SHP77 treated with DMSO at 0.1 percent for 48 hours (cell line): ENCODE results near the gene MON2.
"Not testable (repeated sequence)": the region's sequence is repeated elsewhere in the genome, so short reads cannot be mapped to it uniquely, and the experiment has no call there.

Experiments
- DNase-seq: peaks from one replicate; lab custom pipeline; 2025; lab: John Stamatoyannopoulos, UW

The MON2 gene

DNA sequence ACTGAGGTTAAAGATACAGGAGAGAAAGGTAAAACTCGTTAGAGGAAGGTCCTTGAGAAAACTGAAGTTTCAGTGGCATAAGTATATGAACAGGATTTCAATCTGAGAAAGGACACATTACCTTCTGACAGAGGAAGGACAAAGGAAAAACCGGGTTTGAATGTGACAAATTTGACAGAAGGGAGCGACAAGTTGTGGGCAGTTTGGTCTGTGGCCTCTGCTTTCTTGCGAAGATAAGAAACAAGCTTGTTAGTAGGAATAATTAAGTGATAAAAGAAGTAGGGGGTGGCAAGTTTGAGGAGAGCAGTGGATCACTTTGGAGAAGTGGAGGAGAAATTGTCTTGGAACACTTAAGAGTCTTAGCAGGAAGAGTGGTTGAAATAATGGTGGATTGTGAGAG, 5.1 kb downstream of the MON2 start:
- no peak for DNase-seq

DNA sequence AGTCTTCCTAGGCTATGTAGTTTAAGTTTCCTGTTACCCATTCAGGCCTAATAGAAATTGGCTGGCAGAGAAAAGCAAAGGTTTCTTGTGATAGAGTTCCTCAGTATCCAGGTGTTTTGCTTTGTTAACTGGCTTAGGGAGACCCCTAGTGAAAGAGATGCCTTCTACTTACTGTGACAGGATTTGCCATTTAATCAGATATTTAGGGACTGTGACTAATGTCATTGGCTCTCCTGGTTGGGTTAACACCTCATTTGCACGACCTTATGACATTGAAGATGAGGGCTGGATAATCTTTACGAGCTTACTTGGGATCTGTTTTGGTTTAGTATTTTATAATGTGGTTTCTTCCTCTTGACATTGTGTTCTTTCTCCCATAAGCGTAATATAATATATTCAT, 5.8 kb downstream of the MON2 start:
- DNase-seq = no peak

DNA sequence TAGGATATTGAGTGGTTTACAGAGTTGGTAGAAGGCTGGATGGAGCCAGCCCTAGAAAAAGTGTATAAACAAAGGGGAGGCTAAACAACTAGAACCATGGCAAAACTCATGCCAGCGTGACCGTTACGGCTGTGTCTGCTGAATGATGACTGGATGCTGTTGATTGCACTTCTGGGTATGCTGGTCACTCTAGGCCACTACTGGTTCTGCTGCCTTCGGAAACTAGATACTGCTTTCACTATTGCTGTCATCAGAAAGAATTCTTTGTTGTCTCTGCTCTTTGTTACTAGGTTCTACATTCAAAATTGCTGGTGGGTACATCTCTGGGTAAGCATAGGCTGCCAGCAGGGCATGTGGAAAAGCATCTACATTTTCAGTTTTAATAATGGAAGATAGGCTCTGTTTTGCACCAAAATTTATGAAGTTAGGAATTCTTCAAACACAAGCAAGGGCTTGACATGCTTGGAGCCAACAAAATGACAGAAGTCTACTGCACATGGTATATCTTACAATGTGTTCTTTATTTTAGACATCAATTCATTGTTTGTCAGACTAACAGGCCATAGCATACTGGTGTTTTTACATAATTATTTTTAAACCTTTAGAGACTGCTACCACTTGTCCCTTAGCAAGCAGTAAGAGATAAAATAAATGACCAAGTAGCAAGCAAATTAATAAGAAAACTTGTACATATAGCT, 15.4 kb downstream of the MON2 start:
- no peak for DNase-seq

DNA sequence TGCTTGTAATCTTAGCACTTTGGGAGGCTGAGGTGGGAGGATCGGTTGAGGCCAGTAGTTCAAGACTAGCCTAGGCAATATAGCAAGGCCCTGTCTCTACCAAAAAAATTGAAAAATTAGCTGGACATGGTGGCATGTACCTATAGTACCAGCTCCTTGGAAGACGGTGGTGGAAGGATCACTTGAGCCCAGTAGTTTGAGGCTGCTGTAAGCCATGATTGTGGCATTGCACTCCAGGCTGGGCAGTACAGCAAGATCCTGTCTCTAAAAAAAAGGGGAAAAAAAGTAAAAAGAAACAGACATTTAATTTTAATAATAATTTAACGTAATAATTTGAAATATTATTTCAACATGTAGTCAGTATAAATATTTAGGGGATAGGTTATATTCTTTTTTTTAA, 16.1 kb downstream of the MON2 start:
- DNase-seq = no peak

DNA sequence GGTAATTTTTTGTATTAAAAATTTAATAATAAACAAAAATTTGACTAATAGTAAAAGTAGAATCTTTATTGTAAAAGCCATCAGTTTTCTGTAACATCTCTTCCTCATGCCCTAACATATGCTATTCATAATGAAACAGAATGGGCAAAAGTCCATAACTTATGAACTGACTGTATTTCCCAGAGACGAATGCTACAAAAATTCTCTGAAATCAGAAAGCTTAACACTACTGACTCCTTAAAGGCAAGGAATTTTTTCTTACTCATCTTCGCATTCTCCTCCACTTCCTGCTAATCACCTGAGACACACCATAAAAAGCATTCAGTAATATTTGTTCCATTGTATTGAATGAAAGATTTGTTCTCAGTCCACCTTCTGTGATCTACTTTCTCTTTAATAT, 17.6 kb downstream of the MON2 start:
- no peak for DNase-seq

DNA sequence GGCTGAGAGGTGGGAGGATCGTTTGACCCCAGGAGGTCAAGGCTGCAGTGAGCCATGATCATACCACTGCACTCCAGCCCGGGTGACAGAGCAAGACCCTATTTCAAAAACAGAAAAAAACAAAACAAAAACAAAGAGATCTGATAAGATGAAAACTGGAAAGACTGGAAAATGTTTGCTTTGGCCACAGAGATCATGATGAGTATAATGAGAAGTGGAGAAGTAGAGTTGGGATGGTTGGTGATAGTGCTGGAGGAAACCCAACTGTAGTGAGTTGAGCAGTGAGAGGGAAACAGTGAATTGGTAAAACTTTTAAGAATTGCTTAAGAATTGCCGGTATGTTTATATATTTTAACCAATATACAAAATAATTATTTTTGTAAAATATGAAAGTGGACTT, 39.2 kb downstream of the MON2 start:
- no peak for DNase-seq

DNA sequence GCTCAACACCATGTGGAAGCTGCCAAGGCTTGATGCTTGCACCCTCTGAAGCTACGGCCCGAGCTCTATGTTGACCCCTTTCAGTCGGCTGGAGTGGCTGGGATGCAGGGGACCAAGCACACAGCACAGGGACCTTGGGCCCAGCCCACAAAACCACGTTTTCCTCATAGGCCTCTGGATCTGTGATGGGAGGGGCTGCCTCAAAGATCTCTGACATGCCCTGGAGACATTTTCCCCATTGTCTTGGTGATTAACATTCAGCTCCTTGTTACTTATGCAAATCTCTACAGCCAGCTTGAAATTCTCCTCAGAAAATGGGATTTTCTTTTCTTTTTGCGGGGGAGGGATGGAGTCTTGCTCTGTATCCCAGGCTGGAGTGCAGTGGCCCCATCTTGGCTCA, 46.3 kb downstream of the MON2 start:
- DNase-seq = no peak

DNA sequence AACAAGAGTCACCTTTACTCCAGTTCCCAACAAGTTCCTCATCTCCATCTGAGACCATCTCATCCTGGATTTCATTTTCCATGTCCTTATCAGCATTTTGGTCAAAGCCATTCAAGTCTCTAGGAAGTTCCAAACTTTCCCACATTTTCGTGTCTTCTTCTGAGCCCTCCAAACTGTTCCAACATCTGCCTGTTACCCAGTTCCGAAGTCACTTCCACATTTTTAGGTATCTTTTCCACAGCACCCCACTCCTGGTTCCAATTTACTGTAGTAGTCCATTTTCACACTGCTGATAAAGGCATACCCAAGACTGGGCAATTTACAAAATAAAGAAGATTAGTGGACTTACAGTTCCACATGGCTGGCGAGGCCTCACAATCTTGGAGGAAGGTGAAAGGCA, 47.5 kb downstream of the MON2 start:
- not testable (repeated sequence) for DNase-seq

DNA sequence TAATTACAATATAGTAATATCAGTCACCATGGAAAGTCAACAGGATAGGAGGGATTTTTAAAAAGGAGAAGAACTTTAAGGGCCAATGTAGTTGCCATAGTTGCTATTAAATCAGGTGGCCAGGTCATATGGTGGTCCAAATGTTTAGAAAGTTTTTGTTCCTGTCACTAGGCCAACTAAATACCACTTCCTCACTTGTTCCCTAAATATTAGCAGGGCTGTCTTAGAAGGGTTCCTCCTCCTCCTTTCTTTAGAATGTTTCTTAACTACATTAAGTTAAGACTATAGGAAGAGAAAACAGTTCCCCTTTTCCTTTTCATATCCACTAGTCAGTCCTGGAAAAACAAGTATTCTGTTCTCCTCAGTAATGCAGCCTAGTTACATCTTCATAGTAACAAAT, 50.3 kb downstream of the MON2 start:
- no peak for DNase-seq

DNA sequence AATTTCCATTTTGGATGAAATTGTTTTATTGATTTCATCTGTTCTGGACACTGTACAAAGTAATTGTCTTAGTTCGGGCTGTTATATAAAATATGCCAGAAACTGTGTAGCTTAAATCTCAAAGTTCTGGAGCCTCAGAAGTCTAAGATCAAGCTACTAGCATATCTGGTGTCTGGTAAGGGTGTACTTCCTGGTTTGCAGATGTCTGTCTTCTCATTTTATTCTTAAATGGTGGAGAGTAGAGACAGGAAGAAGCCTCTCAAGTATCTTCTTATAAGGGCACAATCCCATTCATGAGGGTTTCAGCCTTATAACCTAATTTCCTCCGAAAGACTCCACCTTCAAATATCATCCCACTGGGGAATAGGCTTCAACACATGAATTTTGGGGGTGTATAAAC, 51.3 kb downstream of the MON2 start:
- no peak for DNase-seq

DNA sequence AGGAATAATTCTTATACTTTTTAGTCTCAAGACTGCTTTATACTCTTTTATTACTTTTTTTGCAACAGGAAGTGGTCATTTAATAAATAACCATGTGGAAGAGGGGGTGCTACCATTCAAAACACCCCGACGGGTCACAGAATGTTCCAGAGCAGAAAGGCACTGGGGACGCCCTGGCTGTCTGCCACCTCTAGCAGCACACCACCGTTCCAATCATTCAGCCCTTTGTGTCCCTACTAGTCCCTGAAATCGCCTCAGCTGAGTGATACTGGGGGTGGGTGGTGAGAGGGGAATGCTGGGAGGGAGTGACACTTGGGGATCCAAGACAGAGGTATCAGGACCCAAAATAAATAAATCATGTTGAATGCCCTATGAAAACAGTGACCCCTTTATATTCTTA, 52.4 kb downstream of the MON2 start:
- DNase-seq = no peak

DNA sequence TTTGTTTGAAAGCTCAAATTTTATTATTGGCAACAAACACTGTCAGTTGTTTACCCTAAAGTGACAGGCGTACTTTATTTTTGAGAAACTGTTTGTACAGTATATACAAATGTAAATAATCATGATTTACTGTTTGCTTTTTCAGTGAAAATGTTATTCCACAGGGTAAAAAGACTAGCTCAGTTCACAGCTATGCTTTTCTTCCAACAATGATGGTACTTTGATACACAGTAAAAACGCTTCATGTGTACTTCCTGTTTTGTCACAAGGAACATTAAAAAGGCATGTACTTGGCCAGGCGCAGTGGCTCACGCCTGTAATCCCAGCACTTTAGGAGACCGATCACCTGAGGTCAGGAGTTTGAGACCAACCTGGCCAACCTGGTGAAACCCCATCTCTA, 53.7 kb downstream of the MON2 start:
- DNase-seq = no peak

DNA sequence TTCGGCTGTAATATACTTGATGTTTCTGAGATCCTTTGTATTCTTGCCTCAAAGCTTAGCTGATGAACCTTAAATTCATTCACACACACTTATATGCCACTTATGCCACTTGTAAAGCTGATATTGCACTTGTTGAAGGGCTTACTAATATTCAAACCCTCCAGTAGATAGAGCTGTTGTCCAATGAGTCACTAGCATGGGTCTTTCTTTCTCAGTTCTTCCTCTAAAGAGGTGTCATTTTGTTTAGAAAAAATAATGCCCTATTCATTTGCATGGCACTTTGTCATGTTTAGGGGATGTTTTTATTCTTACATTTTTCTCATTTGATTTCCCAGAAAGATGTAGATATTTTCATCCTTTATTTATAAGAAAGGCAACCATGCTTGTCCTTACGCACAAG, 56.4 kb downstream of the MON2 start:
- DNase-seq = no peak

DNA sequence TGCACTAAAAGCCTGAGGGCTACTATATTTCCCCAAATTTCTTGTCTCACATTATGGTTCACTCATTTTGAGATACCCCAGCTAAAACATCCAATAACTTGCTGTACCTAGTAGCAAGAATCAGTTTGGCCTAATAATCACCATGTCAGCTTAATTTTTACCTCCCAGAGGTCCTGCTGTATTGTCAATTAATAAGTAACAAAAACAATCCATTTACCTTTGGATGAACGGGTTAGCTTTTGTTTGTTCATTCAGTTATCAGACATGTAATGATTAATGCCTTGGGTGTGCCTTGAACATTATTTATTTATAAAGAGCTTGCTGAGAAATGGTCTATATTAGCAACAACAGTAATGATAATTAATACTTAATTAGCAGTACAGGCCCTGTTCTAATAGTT, 57.0 kb downstream of the MON2 start:
- DNase-seq = no peak

DNA sequence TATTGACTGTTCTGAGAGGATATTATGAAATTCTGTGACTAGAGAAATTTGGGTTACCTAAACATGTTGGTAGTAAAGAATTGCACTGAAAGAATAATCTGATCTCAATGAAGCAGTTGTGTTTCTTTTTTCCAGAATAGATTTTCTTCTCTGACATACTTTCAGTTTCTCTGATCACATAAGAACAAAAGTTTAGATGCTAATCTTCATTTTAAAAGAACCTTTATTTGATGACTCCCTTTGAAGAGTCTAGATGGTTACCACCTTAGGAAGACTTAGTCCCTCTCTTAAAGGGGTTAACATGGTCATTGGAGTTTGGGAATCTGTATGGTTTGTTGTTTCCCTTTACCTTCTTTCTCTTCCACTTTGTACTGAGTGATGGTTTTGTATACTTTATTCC, 58.6 kb downstream of the MON2 start:
- no peak for DNase-seq

DNA sequence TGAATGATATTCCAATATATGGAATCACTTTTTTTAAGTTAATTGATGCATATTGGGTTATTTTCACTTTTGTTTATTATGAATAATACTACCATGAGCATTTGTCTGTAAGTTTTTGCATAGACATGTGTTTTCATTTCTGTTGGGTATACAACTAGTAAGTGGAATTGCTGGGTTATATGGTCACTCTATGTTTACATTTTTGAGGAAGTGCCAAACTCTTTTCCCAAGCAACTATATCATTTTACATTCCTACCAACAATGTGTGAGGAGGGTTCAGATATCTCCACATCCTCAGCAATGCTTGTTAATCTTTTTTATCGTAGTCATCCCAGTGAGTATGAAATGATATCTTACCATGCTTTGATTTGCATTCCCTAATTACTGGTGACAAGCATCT, 64.0 kb downstream of the MON2 start:
- DNase-seq = no peak

DNA sequence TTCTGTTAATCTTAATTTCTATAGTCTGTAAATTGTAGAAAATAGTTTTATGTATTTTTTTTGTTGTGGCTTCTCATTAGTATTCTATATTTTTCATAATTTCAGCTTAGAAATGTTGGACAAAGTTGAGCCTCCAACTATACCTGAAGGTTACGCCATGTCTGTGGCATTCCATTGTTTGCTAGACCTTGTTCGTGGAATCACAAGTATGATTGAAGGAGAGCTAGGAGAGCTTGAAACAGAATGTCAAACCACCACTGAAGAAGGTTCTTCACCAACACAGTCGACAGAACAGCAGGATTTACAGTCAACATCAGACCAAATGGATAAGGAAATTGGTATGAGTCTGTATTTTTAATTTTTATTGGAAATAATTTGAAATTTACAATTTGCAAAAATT, 65.7 kb downstream of the MON2 start:
- DNase-seq = no peak

DNA sequence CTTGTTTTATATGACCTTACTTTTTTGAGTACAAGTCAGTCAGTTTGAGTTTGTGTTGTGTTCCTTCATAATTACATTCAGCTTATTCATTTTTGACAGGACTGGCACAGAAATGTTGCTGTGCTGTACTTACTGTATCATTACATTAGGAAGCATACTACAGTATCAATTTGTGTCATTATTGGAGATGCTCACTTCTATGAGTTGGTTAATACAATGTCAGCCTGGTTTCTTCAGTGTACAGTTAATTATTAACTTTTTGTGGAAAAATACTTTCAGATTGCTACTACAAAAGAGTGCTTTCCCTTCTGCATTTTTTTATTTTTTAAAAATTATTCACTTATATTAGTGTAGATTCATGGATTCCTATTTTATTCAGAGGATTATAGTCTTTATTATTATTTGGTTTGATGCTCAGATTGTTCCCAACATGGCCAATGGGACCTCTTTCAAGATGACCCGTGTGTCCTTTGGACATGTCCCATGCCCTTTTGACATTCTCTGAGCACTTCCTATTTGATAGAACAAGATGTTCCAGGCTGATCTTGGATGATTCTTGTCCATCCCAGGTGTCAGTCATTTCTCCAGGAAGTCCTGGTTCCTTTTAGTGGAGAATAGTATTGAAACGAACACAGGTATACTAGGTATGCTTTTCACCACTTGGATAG, 66.6 kb downstream of the MON2 start:
- no peak for DNase-seq

DNA sequence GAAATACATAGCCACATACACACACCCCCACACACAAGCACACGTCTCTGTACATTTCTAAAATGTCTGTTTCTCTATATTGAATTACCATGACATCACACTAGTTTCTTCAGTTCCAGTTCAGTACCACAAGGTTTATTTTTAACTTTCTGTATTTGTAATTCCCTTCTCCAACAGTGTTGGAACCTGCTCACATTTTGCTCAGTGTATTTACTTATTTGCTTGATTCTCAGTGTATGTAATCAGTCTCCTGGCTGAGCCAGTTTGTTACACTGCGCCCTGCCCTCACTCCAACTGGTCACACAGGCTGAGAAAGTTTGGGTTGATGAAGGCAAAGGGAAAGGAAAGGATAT, 67.1 kb downstream of the MON2 start:
- no peak for DNase-seq

DNA sequence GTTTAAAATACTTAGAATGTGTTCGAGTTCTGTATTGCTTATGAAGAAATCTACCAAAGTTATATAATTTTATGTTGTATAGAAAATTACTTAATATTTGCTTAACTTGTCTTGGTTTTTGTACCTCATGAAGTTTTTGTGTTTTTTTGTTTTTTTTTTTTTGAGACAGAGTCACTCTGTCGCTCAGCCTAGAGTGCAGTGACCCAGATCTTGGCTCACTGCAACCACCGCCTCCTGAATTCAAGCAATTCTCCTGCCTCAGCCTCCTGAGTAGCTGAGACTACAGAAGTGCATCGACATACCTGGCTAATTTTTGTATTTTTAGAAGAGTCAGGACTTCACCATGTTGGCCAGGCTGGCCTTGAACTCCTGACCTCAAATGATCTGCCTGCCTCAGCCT, 69.9 kb downstream of the MON2 start:
- DNase-seq = no peak

DNA sequence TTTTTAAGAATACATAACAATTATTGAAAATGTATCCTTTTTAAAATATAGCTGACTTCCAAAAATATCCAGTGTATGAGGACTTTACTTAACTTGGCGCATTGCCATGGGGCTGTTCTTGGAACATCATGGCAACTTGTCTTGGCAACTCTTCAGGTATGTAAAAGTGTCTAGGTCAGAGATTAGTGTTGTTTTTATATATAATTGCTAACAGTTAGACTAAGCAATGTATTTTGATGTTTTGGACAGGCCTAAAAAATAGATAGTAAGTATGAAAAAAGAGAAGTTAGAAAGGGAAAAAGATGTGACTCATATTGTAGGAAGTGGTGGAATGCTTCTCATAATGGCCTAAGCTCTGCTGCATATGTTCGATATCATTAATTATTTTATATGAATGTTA, 70.9 kb downstream of the MON2 start:
- DNase-seq = no peak

DNA sequence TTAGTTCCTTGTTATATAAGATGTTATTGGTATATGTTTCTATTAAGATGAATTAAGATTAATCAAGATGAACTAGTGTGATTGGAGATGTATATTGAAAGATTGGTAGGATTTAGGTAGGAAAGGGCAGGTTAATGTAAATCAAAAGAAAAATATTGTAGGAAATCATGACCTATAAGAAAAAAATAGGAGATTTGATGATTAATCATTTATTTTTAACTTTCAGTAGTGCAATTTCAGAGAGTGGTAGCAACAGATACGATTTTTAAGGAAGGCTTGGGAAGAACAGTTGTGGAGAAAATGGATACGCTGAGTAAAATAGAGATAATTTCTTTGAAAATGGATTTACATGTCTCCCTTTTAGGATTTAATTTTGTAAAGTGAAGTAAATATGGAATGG, 73.7 kb downstream of the MON2 start:
- DNase-seq = no peak

DNA sequence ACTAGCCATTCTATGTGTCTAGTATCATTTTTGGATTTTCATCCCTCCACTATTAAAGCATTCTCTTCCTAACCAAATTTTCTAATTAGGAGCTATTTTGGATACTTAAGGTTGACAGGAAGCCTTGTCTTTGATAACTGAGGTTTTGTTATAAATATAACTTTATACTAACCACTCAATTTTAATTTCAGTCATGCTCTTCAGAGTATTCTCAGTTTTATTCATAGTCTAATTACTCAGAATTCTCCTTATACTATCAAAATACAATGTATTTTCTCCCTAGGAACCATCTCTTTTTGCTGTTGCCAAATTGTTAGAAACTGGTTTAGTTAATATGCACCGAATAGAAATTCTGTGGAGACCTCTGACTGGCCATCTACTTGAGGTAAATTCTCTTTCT, 76.2 kb downstream of the MON2 start:
- no peak for DNase-seq

DNA sequence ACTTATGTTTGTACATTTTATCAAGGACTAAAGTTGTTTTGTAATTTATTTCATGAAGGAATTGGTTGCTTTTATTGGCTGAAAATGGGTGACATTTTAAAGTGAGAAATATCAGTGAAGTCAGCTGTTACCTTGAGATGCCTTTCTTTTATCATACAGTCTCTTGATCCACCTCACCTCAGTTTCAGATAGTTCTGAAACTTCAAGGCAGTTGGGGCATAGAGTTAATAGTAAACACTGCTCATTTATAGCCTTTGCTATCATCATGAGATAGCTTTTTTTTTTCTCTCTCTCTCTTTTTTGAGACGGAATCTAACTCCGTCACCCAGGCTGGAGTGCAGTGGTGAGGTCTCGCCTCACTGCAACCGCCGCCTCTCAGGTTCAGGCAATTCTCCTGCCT, 76.7 kb downstream of the MON2 start:
- no peak for DNase-seq
